SIG-M5 treated with dmso at 0.1 percent for 504 hours (cell line): Measurements from ENCODE around the gene AUTS2.

ENCODE experiments used
- DNase-seq: peaks from one replicate; lab custom pipeline; 2025; ENCODE audit not compliant: unreplicated experiment; lab: John Stamatoyannopoulos, UW

Gene AUTS2

GRCh38 chr7:70505468-70505867 is 907.2 kb downstream of the AUTS2 start:
- no peak for DNase-seq

GRCh38 chr7:70505886-70506285 is 907.6 kb downstream of the AUTS2 start:
- DNase-seq: no peak

- DNase-seq: no peak
These were observed 908.2 kb downstream of the AUTS2 start for GRCh38 chr7:70506434-70506833.

DNA sequence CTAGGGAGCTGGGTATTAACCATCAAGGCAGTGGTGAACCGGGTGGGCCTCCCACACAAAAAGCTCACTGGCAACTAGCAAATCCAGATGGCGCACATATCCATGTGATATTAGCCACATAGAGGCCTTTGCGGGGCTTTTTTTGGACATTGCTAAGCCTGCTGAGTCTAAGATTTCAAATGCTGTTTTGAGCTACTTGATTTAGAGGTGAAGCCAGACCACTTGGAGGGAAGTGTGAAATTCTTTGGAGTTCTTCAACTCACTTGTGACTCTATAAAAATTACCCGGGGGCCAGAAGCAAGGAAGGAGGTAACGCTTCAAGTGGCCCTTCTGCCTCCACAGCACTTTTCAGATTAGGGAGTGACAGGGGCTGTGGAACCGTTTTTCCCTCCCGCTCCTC is 913.9 kb downstream of the AUTS2 start:
- no peak for DNase-seq

- DNase-seq: no peak
These were observed 914.5 kb downstream of the AUTS2 start for GRCh38 chr7:70512761-70513160.

DNA sequence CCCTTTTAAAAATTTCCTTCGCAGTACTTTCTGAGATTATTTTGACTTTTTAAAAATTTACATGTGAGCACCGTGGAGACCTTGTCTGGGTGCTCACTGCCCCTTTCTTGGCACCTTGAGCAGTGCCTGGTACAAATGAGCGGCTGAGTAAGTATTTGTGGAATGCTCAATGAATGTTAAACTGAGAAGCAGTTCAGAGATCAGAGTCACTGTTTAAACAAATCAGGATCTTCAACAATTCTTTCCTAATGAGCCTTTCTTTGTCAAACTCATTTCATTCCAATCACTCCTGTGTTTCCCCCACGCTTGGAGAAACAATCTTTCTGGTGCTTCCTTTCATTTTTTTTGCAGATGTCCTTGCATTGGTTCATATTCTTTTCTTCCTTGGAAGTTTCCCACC is 922.3 kb downstream of the AUTS2 start:
- DNase-seq: no peak

DNA sequence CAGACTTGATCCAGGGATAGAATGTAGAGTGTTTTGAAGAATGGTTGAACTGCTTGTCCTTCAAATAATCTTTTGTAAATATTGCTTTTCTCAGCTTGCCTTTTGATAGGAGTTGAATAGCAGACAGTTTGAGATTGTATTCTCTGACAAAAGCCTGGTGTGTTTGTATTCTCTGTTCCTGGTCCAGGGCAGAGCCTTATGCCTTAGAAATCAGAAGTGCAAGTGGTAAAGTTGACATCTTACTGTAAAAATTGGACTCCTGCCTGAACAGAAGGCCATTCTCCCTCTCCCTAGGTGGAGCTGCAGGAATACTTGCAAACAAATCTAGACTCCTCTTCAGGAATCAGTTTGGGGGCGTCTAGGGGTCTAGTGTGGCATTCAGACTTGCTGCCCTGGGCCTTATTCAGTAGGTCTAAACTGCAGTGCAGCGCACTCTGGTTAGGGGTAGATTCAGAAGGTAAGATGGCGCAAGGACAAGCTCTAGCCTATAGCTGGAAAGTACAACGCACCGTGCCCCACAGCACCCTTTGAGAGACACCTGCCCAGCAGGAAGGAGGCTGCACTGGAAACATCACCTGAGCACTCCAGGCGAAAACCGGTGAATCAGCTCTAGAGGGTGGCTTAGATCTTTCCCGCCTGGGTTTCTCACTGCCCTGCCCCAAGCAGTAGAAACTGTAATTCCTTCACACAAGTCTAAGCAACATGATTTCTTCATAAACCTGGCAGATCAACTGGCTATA is 925.1 kb downstream of the AUTS2 start:
- no peak for DNase-seq

DNA sequence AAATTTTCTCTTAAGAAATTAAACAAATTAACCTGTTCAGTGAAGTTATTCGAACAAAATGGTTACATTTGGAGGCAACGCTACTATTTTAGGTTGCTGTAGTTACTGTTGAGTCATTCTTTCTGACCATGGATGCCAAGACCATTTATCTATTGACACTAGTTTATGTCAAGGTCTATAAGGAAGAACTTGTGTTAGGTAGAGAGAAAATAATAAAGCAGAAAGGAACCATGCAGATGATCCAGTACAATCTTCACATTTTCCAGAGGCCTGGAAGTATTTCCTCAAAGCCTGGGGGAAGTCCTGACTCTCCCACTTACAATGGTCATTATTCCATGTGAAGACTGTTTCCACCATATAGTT is 925.7 kb downstream of the AUTS2 start:
- DNase-seq: no peak

GRCh38 chr7:70525991-70526390 is 927.7 kb downstream of the AUTS2 start:
- no peak for DNase-seq

DNA sequence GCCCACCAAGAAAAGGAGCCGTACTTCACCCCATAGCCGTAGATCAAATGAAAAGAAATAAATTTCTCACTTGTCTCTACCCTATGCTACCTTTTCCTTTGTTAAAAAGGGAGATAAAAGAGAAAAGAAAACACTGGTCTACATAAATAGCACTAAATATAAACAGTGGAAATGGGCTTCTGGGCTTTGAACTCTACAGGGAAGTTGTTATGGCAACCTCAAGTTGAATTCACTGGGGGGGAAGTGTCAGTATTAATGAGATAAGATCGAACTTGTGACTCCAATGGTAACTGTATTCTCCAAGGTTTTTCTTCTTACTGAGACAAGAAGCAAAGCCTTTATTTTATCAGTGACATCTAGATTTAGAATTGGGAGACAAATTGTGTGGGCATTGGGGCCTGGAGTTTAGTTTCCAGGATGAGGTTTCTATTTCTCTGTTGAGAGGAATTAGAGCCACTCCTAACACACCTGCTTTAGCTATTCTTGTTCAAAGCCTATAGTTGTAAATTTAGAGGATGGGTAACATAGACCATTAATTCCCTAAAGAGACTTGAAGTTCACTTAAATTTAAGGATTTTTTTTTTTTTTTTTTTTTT is 929.3 kb downstream of the AUTS2 start:
- DNase-seq: no peak

GRCh38 chr7:70529436-70529835 is 931.2 kb downstream of the AUTS2 start:
- no peak for DNase-seq

GRCh38 chr7:70529914-70530585 is 931.8 kb downstream of the AUTS2 start:
- DNase-seq: no peak

GRCh38 chr7:70533614-70534013 is 935.3 kb downstream of the AUTS2 start:
- DNase-seq: no peak

DNA sequence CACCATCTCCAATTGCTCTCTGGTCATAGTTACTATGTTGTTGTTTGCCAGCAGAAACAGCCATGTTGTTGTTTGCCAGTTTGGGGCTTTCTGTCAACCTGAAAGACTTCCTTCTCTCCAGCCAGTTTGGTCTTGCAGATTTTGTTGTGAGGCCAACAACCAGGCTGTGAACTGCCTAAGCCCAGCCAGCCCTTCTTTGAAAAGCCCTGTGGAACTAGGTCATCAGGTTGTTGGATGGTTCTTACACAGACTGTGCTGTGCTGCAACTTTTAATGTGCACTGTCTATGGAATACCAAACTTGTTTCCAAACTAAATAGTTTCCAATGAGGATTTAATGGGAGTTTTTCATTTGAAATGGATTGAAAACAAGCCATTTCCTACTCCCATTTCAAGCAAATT is 940.9 kb downstream of the AUTS2 start:
- no peak for DNase-seq

GRCh38 chr7:70539617-70540016 is 941.3 kb downstream of the AUTS2 start:
- no peak for DNase-seq

GRCh38 chr7:70540641-70541040 is 942.4 kb downstream of the AUTS2 start:
- DNase-seq: no peak

GRCh38 chr7:70542750-70543376 is 944.6 kb downstream of the AUTS2 start:
- DNase-seq: no peak

- no peak for DNase-seq
These were observed 945.7 kb downstream of the AUTS2 start for GRCh38 chr7:70544016-70544415.

DNA sequence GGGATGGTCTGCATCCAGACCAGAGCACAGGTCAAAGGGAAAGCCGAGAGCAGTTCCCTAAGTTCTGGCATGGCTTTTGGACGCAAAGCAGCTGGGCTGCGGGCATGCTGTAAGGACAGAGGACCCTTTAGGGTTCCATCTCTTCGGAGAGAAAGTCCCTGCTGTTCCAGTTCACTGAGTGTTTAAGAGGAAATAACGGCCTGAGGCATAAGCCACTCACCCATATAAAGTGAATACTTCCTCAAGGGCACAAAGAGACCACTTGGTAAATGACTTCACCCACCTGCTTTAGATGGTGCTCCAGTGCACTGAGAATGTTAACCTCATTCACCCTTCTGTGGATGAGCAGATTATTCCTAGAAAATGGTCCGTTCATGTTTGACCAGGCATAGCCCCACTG is 946.9 kb downstream of the AUTS2 start:
- no peak for DNase-seq

- no peak for DNase-seq
These were observed 953.9 kb downstream of the AUTS2 start for GRCh38 chr7:70552141-70552540.

DNA sequence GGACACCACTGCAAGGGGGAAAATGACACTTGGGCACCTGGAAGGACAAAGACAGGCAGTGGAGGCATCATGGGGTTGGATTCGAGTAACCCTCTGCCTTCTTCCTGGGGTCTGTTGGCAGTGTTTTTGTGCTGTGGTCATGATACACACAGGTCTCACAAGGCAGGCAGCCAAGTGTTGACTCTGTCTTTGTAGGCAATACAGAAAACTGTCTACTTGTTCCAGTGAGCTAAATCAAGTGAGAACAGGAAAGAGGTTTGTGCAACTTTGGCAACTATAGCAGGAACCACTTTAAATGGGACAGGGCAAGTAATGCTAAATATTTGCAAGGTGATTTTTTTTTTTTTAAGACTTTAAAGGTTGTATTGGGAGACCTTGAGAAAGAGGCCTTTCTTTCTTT is 955.1 kb downstream of the AUTS2 start:
- DNase-seq: no peak

DNA sequence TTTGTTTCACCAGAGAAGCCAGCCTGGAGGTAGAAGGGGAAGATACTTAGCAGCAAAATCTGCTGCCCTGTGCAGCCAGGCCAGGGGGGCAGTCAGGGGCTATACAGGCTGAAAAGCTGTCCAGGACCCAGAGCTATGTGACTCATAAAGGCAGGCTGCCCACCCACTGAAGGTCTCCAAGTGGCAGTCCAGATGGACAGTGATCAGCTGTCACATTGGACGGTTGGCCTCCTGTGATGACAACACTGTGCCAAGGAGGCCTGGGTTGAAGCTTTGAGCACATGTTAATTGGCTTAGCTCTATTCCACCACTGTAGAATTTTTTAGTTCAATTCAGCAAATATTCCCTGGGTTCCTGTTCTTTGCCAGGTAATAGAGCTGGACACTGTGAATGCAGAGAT is 956.4 kb downstream of the AUTS2 start:
- no peak for DNase-seq
